Stimulated activated CD4-positive, alpha-beta T cell treated with anti-CD3 and anti-CD28 coated beads, TNF-alpha, amount 100 ng/mL, for 4 hours (primary cell): ENCODE data around the gene PLXNA4.

Experiments
- DNase-seq, 3 experiments: peaks; one replicate each; pipeline ENCODE4 v3.0.0-alpha.2; 2020; ENCODE audit warnings: low read depth in 3 of 3

PLXNA4 gene

GRCh38 chr7:132318352-132319318 lies 257.6 kb downstream of the PLXNA4 start:
- peak; percentile 44 to 53 (median 50) for DNase-seq

- DNase-seq = no peak
Observed at GRCh38 chr7:132317701-132318351, 258.4 kb downstream of the PLXNA4 start.

- DNase-seq = no peak
Observed at GRCh38 chr7:132312531-132313055, 263.7 kb downstream of the PLXNA4 start.

GRCh38 chr7:132311733-132312132 lies 264.5 kb downstream of the PLXNA4 start:
- no peak for DNase-seq

GRCh38 chr7:132309102-132309805 lies 267.0 kb downstream of the PLXNA4 start:
- DNase-seq = no peak

- DNase-seq = no peak
Observed at GRCh38 chr7:132307465-132307864, 268.8 kb downstream of the PLXNA4 start.

GRCh38 chr7:132300599-132301277 lies 275.5 kb downstream of the PLXNA4 start:
- DNase-seq = no peak

GRCh38 chr7:132298790-132299189 lies 277.5 kb downstream of the PLXNA4 start:
- DNase-seq = no peak

GRCh38 chr7:132296820-132297219 lies 279.4 kb downstream of the PLXNA4 start:
- no peak for DNase-seq

GRCh38 chr7:132295175-132295574 lies 281.1 kb downstream of the PLXNA4 start:
- no peak for DNase-seq

- DNase-seq = no peak
Observed at GRCh38 chr7:132292803-132293202, 283.5 kb downstream of the PLXNA4 start.

- no peak for DNase-seq
Observed at GRCh38 chr7:132291481-132291880, 284.8 kb downstream of the PLXNA4 start.

- DNase-seq = no peak
Observed at GRCh38 chr7:132290021-132290420, 286.2 kb downstream of the PLXNA4 start.

- DNase-seq = no peak
Observed at GRCh38 chr7:132286836-132287235, 289.4 kb downstream of the PLXNA4 start.

- DNase-seq = no peak
Observed at GRCh38 chr7:132280335-132280734, 295.9 kb downstream of the PLXNA4 start.

- DNase-seq = no peak
Observed at GRCh38 chr7:132279718-132280117, 296.6 kb downstream of the PLXNA4 start.

GRCh38 chr7:132276976-132277725 lies 299.1 kb downstream of the PLXNA4 start:
- DNase-seq = no peak

GRCh38 chr7:132276234-132276630 lies 300.0 kb downstream of the PLXNA4 start:
- DNase-seq = no peak

GRCh38 chr7:132275416-132276233 lies 300.6 kb downstream of the PLXNA4 start:
- no peak for DNase-seq
